Measurements from ENCODE around the gene C1QTNF8.

The C1QTNF8 gene

GRCh38 chr16:1132431-1132830 lies 36.4 kb upstream of the C1QTNF8 start:
- H3K9me3 Mint-ChIP-seq, result no peaks in the 10 kb centered on the region
- no peaks in the 10 kb centered on the region for H3K27me3 Mint-ChIP-seq
- no peaks in the 10 kb centered on the region for H3K4me1 Mint-ChIP-seq (ENCODE audit: low read depth)
- H3K36me3 Mint-ChIP-seq (ENCODE audit: low read depth), result no peaks in the 10 kb centered on the region
- H3K4me3 Mint-ChIP-seq, result no peak overlapping the region
- no peak overlapping the region for H3K27ac Mint-ChIP-seq

DNA sequence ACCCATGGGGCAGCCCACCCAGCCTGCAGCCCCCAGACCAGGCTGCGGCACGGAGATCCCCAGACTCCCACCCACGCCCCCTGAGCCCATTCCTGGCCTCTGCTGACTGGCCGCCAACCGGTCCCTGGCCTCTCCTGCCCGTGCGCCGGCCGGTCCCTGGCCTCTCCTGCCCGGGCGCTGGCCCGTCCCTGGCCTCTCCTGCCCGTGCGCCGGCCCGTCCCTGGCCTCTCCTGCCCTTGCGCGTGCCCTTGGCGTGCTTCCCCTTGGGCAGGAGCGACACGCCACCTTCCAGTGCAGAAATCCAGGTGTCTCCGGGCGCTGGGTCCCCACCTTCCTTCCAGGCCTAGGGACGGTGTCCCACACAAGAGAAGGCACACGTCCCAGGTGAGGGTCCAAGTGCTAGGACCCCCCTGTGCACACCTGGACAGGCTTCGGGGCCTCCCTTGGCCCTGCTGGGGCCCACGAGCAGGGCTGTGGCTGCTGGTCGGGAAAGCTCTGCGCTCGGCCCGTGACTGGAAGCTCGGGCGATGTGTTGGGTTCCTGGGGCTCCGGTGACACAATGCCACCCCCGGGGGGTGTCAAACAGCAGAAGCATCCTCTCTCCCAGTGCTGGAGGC lies 35.4 kb upstream of the C1QTNF8 start:
- H3K4me1 Mint-ChIP-seq (ENCODE audit: low read depth), result no peaks in the 10 kb centered on the region
- no peak overlapping the region for H3K27ac Mint-ChIP-seq
- H3K4me3 Mint-ChIP-seq, result no peak overlapping the region
- no peaks in the 10 kb centered on the region for H3K27me3 Mint-ChIP-seq
- no peaks in the 10 kb centered on the region for H3K9me3 Mint-ChIP-seq
- no peaks in the 10 kb centered on the region for H3K36me3 Mint-ChIP-seq (ENCODE audit: low read depth)

- Mint-ChIP-seq H3K27me3 (no peaks in the 10 kb centered on the region), H3K27ac (no peak overlapping the region)
Measured at GRCh38 chr16:1130382-1130781, 34.3 kb upstream of the C1QTNF8 start.

DNA sequence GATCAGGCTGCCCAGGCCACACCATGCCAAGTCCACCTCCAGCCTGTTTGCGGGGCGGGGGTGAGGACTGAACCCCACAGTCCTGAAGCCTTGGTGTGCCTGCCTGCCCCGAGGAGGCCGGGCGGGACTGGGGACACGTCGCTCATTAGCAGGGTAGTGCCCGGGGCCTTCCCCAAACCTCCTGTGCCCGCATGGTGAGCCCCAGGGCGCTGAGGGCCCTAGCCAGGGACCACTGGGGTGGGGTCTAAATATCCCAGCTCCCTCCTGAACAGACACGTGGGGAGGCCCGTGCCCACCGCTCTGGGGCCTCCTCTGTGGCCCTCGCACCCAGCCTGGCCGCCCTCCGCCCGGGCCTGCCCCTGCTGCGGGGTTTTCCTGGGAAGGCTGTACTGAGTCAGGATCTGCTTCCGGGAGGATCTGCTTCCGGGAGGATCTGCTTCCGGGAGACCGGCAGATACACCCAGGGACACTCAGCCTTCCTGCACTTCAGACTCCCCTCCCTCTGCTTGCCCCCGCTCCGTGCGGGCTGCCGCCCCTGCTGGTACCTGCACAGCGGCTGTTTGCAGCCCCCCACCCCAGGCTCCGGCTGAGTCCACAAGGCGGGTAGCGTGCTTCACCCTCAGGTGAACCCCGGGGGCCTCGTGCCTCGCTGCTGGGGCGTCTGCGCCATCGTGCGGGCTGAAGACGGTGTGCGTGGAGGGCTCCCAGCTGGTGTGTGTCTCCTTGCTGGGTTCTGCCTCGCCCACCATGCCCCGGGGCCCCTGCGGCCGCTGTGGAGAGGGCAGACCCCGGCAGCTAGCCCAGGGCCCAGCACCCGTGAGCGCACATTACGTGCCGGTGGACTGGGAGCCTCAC lies 33.3 kb upstream of the C1QTNF8 start:
- Mint-ChIP-seq H3K9me3 (no peaks in the 10 kb centered on the region), H3K27me3 (no peaks in the 10 kb centered on the region), H3K4me1 (ENCODE audit: low read depth) (no peaks in the 10 kb centered on the region), H3K36me3 (ENCODE audit: low read depth) (no peaks in the 10 kb centered on the region), H3K27ac (no peak overlapping the region), H3K4me3 (no peak overlapping the region)

More at GRCh38 chr16:1130382-1130781, 34.3 kb upstream of the C1QTNF8 start:
- Mint-ChIP-seq H3K36me3 (ENCODE audit: low read depth) (no peaks in the 10 kb centered on the region), H3K4me3 (no peak overlapping the region), H3K9me3 (no peaks in the 10 kb centered on the region), H3K4me1 (ENCODE audit: low read depth) (no peaks in the 10 kb centered on the region)

DNA sequence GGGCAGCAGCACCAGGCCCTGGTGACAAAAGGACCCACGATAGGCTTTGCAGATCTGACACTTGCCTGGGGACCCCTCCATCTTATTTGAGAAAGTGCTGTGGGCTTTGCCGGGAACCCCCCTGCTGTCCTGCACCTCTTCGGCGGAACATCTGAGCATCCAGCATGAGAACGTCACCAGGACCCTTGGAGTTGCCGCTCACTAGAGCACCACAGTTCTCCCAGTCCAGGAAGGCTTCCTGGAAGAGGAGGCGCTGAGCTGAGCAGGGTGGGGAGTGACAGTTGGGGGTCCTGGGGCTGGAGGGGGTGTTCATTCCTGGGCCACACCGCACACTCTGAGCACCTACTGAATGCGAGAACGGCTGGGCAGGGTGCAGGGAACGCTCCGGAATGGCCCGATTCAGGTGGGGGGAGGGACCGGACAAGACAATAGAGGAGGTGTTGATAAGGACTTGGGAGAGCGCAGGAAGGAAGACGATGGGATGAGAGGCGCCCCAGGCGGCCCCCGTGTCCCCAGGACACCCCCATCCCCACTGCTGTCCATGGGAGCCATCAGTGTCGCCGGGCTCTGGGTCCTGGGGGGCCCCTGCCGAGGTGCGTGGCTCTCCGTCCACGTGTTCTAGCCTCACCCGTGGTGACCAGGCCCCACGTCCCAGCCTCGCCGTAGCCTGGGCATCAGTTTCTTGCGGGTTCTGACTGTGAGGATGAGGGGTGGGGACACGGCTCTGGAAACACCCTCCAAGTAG lies 32.1 kb upstream of the C1QTNF8 start:
- no peak overlapping the region for H3K4me3 Mint-ChIP-seq
- no peaks in the 10 kb centered on the region for H3K4me1 Mint-ChIP-seq (ENCODE audit: low read depth)
- no peaks in the 10 kb centered on the region for H3K9me3 Mint-ChIP-seq
- H3K27ac Mint-ChIP-seq, result no peak overlapping the region
- H3K27me3 Mint-ChIP-seq, result no peaks in the 10 kb centered on the region
- H3K36me3 Mint-ChIP-seq (ENCODE audit: low read depth), result no peaks in the 10 kb centered on the region

GRCh38 chr16:1127101-1127500 lies 31.1 kb upstream of the C1QTNF8 start:
- Mint-ChIP-seq H3K36me3 (ENCODE audit: low read depth) (no peaks in the 10 kb centered on the region), H3K27ac (no peak overlapping the region), H3K4me3 (no peak overlapping the region)

GRCh38 chr16:1126586-1126985 lies 30.5 kb upstream of the C1QTNF8 start:
- no peaks in the 10 kb centered on the region for H3K9me3 Mint-ChIP-seq
- no peak overlapping the region for H3K27ac Mint-ChIP-seq
- no peak overlapping the region for H3K4me3 Mint-ChIP-seq

More at GRCh38 chr16:1127101-1127500, 31.1 kb upstream of the C1QTNF8 start:
- no peaks in the 10 kb centered on the region for H3K27me3 Mint-ChIP-seq
- no peaks in the 10 kb centered on the region for H3K4me1 Mint-ChIP-seq (ENCODE audit: low read depth)
- H3K9me3 Mint-ChIP-seq, result no peaks in the 10 kb centered on the region

GRCh38 chr16:1126044-1126443 lies 30.0 kb upstream of the C1QTNF8 start:
- H3K4me1 Mint-ChIP-seq (ENCODE audit: low read depth), result no peaks in the 10 kb centered on the region
- H3K36me3 Mint-ChIP-seq (ENCODE audit: low read depth), result no peaks in the 10 kb centered on the region
- H3K27ac Mint-ChIP-seq, result no peak overlapping the region
- no peaks in the 10 kb centered on the region for H3K27me3 Mint-ChIP-seq
- H3K9me3 Mint-ChIP-seq, result no peaks in the 10 kb centered on the region
- H3K4me3 Mint-ChIP-seq, result no peak overlapping the region

More at GRCh38 chr16:1126586-1126985, 30.5 kb upstream of the C1QTNF8 start:
- Mint-ChIP-seq H3K27me3 (no peaks in the 10 kb centered on the region), H3K36me3 (ENCODE audit: low read depth) (no peaks in the 10 kb centered on the region), H3K4me1 (ENCODE audit: low read depth) (no peaks in the 10 kb centered on the region)

GRCh38 chr16:1125471-1125870 lies 29.4 kb upstream of the C1QTNF8 start:
- no peak overlapping the region for H3K27ac Mint-ChIP-seq
- H3K36me3 Mint-ChIP-seq (ENCODE audit: low read depth), result no peaks in the 10 kb centered on the region
- H3K27me3 Mint-ChIP-seq, result no peaks in the 10 kb centered on the region
- H3K4me1 Mint-ChIP-seq (ENCODE audit: low read depth), result no peaks in the 10 kb centered on the region
- no peak overlapping the region for H3K4me3 Mint-ChIP-seq
- H3K9me3 Mint-ChIP-seq, result no peaks in the 10 kb centered on the region

DNA sequence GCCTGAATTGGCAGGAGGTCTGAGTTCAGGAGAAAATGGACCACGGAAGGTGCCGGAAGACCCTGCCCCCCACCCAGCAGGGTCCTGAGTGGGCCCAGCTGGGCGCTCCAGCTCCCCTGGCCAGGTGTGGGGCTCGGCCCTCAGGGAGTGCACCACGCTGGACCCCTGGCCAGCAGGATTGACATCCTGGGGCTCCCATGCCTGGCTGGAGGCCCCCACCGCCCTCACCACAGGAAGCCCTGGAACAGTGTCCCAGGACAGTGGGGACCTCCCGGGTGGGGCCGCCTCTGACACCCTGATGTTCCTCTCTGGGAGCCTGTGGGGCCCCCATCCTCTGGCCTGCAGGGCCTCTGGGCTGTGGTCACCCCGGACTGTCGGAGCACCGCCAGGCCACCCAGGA lies 28.8 kb upstream of the C1QTNF8 start:
- H3K27me3 Mint-ChIP-seq, result no peaks in the 10 kb centered on the region
- no peak overlapping the region for H3K27ac Mint-ChIP-seq
- no peaks in the 10 kb centered on the region for H3K9me3 Mint-ChIP-seq
- no peaks in the 10 kb centered on the region for H3K4me1 Mint-ChIP-seq (ENCODE audit: low read depth)
- no peaks in the 10 kb centered on the region for H3K36me3 Mint-ChIP-seq (ENCODE audit: low read depth)
- no peak overlapping the region for H3K4me3 Mint-ChIP-seq

DNA sequence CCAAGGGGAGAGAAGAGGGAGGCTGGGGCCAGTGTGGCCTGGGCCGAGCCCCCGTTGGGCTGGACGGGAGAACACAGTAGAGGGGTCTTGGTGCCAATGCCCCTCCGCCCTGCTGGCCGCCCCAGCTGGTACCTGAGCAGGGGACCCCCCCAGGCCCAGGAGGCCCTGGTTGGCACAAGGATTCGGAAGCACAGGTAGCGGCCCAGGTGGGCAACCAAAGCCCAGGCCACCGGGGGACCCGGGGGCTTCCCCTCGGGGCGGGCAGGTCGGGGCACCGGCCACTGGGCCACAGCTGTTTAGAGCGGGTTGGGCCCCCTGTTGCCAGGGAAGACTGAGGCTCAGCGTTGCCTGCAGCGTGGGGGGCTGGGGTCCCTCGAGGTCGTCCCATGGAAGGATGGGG lies 28.2 kb upstream of the C1QTNF8 start:
- Mint-ChIP-seq H3K9me3 (no peaks in the 10 kb centered on the region), H3K27me3 (no peaks in the 10 kb centered on the region), H3K4me1 (ENCODE audit: low read depth) (no peaks in the 10 kb centered on the region), H3K4me3 (no peak overlapping the region), H3K36me3 (ENCODE audit: low read depth) (no peaks in the 10 kb centered on the region), H3K27ac (no peak overlapping the region)

DNA sequence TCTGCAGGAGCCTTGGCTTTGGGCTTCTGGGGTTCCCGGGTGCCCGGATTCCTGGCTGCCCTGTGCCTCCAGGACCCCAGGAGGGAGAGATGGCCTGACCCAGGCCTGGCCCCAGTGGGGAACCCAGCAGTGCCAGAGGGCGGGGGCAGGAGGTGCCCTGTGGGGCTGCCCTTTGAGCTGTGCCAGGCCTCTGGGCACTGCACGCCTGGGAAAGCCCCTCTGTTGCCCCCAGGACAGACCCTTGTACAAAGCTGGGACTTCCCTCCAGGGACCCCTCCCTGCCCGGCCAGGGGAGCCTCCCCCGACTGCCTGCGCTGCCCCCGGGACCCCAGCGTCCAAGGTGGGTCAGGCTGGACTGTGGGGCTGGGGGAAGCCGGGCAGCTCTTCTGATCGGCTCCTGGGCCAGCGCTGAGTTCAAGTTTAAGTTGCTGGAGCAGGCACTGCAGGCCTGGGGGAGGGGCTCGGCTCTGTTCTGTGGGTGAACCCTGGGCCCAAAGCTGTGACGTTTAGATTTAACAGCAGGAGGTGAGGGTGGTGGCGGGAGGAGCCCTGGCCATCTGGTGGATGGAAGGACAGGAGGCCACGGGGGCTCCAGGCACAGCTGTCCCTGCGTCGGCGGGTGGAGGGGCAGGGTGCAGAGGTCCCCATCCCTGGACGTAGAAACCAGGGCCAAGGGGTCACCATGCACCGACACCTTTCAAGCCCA lies 27.6 kb upstream of the C1QTNF8 start:
- no peaks in the 10 kb centered on the region for H3K4me1 Mint-ChIP-seq (ENCODE audit: low read depth)
- no peaks in the 10 kb centered on the region for H3K9me3 Mint-ChIP-seq
- no peaks in the 10 kb centered on the region for H3K36me3 Mint-ChIP-seq (ENCODE audit: low read depth)
- H3K4me3 Mint-ChIP-seq, result no peak overlapping the region
- H3K27ac Mint-ChIP-seq, result no peak overlapping the region
- H3K27me3 Mint-ChIP-seq, result no peaks in the 10 kb centered on the region

DNA sequence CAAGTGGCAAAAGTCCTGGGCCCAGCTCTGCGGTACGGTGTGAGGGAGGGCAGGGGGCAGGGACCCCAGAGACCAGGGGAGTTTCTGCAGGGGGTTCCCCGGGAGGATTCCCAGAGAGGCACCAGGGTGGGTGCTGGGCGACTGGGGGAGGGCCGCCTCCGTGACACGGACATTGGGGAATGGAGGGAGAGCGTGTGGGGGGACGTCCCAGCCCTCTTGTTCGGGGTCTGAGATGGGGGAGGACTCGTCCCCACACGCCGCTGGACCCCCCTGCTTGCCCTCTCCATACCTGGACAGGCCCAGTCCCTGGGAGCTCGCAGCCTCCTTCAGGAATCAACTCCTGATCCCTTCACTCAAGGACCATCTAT lies 26.3 kb upstream of the C1QTNF8 start:
- H3K36me3 Mint-ChIP-seq (ENCODE audit: low read depth), result no peaks in the 10 kb centered on the region
- H3K27me3 Mint-ChIP-seq, result no peaks in the 10 kb centered on the region
- H3K9me3 Mint-ChIP-seq, result no peaks in the 10 kb centered on the region
- no peaks in the 10 kb centered on the region for H3K4me1 Mint-ChIP-seq (ENCODE audit: low read depth)
- H3K27ac Mint-ChIP-seq, result no peak overlapping the region
- no peak overlapping the region for H3K4me3 Mint-ChIP-seq

DNA sequence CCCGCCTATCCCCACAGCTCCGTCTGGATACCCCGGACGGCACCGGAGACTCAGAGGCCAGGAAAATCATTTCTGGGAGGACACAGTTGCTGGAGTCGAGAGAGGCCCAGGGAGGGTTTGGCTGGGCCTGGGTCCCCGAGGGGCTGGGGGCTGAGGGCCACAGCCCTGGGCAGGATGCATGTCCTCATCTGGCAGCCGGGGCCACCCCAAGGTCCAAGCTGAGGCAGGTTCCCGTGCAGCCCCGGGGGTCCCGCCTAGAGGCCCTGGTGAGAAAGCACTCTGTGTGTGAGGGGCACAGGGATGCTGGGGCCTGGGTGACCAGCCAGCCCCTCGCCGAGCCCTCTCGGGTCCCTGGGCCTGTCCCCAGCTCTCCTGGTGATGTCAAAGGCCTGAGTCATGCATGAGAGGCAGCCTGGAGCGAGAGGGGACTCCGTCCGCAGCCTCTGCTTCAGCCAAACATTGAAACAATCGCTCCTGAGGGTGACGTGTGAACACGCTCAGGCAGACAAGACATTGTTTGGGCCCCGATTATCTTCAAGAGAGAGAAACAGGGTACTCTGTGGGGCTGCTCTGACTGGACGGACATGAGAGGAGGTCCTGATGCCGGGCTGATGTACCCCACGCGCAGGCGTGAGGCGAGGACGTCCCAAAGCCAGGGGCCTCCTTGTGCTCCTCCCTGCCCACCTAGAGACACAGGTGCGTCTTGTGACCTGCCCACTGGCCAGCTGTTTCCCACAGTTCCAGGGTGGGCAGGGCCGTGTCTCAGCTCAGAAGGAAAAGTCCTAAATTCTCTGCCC lies 25.8 kb upstream of the C1QTNF8 start:
- Mint-ChIP-seq H3K9me3 (no peaks in the 10 kb centered on the region), H3K27me3 (no peaks in the 10 kb centered on the region), H3K4me3 (no peak overlapping the region), H3K36me3 (ENCODE audit: low read depth) (no peaks in the 10 kb centered on the region), H3K4me1 (ENCODE audit: low read depth) (no peaks in the 10 kb centered on the region), H3K27ac (no peak overlapping the region)
